ENCODE measurements around the gene EIF4E1B. TPM values are rescaled to one million over a fixed set of nuclear protein-coding genes. Genes with fewer than 3 reads are reported as not detected.

EIF4E1B gene
- total RNA-seq, 1 donor from 2014 or later, result not detected

DNA sequence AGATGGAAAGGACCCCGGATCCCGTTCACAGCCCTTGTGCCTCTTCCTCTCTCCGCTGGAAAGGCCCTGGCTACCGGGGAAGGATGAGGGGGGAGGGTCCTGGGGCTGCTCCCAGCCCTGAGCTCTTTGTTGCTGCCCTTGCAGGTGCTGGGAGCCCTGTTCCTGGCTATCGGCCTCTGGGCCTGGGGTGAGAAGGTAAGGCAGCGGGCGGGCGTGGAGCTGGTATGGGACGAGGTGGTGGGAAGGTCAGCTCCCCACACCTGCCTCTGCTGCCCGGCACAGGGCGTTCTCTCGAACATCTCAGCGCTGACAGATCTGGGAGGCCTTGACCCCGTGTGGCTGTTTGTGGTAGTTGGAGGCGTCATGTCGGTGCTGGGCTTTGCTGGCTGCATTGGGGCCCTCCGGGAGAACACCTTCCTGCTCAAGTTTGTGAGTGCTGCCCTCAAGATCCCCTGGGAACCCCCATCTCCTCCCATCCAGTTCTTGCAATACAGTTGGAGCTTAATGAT lies 21.1 kb downstream of the EIF4E1B start:
- no peaks in the 10 kb centered on the region for H3K27me3 Mint-ChIP-seq (ENCODE audit: unreplicated experiment)
- H3K36me3 Mint-ChIP-seq (ENCODE audit: unreplicated experiment), result peaks cover 9% of the 10 kb centered on the region
- peaks cover 21% of the 10 kb centered on the region for H3K4me1 Mint-ChIP-seq (ENCODE audit: unreplicated experiment)
- DNase-seq (ENCODE audit: extremely low spot score, unreplicated experiment), result no peak
- TF ChIP-seq, protein P1, sequence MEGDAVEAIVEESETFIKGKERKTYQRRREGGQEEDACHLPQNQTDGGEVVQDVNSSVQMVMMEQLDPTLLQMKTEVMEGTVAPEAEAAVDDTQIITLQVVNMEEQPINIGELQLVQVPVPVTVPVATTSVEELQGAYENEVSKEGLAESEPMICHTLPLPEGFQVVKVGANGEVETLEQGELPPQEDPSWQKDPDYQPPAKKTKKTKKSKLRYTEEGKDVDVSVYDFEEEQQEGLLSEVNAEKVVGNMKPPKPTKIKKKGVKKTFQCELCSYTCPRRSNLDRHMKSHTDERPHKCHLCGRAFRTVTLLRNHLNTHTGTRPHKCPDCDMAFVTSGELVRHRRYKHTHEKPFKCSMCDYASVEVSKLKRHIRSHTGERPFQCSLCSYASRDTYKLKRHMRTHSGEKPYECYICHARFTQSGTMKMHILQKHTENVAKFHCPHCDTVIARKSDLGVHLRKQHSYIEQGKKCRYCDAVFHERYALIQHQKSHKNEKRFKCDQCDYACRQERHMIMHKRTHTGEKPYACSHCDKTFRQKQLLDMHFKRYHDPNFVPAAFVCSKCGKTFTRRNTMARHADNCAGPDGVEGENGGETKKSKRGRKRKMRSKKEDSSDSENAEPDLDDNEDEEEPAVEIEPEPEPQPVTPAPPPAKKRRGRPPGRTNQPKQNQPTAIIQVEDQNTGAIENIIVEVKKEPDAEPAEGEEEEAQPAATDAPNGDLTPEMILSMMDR (IDR thresholded peaks at IDR 0.05), result no peak
- no peak overlapping the region for H3K27ac Mint-ChIP-seq (ENCODE audit: unreplicated experiment)
- no peaks in the 10 kb centered on the region for H3K9me3 Mint-ChIP-seq (ENCODE audit: unreplicated experiment)
- no peak overlapping the region for H3K4me3 Mint-ChIP-seq (ENCODE audit: unreplicated experiment)

DNA sequence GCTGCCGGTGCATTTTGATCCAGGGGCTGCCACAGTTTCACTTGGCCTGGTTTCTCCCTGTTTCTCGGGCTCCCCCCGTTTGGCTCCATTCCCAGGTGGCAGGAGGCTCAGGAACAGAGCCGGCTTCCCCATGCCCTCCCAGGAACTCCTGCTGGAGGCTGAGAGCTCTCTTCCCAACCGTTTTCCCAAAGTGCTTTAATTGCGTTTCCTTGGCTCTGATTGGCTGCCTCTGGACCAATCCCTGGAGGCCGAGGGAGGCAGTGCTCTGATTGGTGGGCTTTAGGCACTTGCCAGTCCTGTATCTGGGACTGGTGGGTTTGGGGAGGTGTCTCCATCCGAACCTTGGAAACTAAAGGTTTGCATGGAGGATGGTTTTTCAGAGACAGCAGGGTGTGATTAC lies 21.7 kb downstream of the EIF4E1B start:
- Mint-ChIP-seq H3K27ac (ENCODE audit: unreplicated experiment) (no peak overlapping the region), H3K4me3 (ENCODE audit: unreplicated experiment) (no peak overlapping the region), H3K4me1 (ENCODE audit: unreplicated experiment) (peaks cover 16% of the 10 kb centered on the region), H3K36me3 (ENCODE audit: unreplicated experiment) (peaks cover 9% of the 10 kb centered on the region), H3K9me3 (ENCODE audit: unreplicated experiment) (no peaks in the 10 kb centered on the region), H3K27me3 (ENCODE audit: unreplicated experiment) (no peaks in the 10 kb centered on the region)
- TF ChIP-seq, protein P1 (IDR thresholded peaks at IDR 0.05), result no peak
- no peak for DNase-seq (ENCODE audit: extremely low spot score, unreplicated experiment)

DNA sequence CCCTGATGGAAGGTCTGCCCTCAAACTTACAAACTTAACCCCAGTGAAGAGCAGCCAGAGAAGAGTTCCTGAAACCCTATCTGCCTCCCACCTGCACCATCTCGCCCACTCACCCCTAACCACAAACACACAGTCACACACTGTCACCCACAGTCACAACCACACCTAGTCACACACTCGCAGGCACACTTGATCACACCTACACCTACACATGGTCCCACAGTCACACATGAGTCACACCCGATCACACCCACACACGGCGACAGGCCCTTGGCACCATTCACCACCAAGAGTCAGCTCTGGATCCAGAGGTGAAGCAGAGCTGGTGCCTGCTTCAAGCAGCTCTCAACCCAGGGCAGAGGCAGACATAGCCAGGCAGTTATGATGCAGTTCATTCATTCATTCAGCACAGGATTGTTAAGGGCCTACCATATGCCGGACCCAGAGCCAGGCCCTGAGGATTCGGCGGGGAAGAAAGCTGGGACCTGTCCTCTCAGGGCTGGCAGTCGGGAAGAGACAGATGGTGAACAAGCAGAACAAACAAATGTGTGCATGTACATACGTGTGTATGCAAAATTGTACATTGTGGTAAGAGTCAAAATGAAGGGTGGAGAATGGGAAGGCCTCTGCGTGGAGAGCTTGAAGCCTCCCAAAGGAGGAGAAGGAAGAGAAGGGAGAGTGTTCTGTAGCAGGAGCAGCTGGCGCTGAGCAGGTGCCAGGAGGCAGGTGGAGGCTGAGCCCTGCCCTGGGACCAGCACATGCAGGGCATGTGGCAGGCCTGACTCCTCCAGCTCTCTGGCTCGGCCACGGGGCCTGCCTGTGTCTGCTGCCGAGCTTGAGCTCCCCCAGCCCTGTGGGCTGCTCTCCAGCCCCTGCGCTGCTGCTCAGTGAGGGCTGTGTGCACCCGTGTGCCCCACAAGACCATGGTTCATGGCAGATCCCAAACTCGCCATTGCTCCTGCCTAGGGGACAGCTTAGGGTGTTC lies 23.2 kb downstream of the EIF4E1B start:
- H3K27me3 Mint-ChIP-seq (ENCODE audit: unreplicated experiment), result no peaks in the 10 kb centered on the region
- H3K27ac Mint-ChIP-seq (ENCODE audit: unreplicated experiment), result no peak overlapping the region
- DNase-seq (ENCODE audit: extremely low spot score, unreplicated experiment), result no peak
- no peaks in the 10 kb centered on the region for H3K9me3 Mint-ChIP-seq (ENCODE audit: unreplicated experiment)
- TF ChIP-seq, protein P1 (IDR thresholded peaks at IDR 0.05), result no peak
- H3K36me3 Mint-ChIP-seq (ENCODE audit: unreplicated experiment), result peaks cover 11% of the 10 kb centered on the region
- no peak overlapping the region for H3K4me3 Mint-ChIP-seq (ENCODE audit: unreplicated experiment)
- peaks cover 18% of the 10 kb centered on the region for H3K4me1 Mint-ChIP-seq (ENCODE audit: unreplicated experiment)

DNA sequence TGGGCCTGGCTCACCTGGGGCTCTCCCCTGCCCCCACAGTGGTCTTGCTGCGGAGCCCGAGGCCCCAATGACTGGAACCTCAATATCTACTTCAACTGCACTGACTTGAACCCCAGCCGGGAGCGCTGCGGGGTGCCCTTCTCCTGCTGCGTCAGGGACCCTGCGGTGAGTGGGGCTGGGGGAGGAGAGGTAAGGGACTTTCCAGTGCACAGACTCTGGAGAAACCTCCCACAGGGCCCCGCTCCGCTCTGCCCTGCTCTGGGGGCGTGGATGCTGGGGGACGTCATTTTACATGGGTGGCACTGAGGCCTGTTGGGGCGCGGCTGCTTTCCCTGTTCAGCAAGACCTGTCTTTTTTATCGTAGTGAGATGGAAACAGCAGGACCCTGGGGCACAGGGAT lies 24.4 kb downstream of the EIF4E1B start:
- Mint-ChIP-seq H3K27me3 (ENCODE audit: unreplicated experiment) (no peaks in the 10 kb centered on the region), H3K27ac (ENCODE audit: unreplicated experiment) (no peak overlapping the region), H3K36me3 (ENCODE audit: unreplicated experiment) (peaks cover 11% of the 10 kb centered on the region), H3K4me3 (ENCODE audit: unreplicated experiment) (no peak overlapping the region), H3K4me1 (ENCODE audit: unreplicated experiment) (peaks cover 16% of the 10 kb centered on the region), H3K9me3 (ENCODE audit: unreplicated experiment) (no peaks in the 10 kb centered on the region)
- TF ChIP-seq, protein P1 (IDR thresholded peaks at IDR 0.05), result no peak
- no peak for DNase-seq (ENCODE audit: extremely low spot score, unreplicated experiment)

DNA sequence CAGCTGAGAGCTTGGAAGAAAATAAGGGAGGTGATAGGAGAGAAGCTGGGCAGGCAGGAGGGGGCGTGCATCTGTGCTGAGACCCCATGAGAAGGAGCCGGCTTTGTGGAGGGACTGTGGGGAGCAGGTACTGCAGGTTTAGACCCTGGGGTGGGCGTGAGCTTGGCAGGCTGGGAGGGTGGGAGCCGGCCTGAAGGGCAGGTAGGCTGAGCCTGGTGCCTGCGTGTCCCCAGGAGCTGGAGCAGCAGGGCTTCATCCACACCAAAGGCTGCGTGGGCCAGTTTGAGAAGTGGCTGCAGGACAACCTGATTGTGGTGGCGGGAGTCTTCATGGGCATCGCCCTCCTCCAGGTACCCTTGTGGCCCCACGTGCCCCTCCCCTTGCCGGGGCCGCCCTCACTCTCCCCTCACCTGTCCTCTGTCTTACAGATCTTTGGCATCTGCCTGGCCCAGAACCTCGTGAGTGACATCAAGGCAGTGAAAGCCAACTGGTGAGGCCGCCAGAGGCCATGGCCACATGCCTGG lies 26.1 kb downstream of the EIF4E1B start:
- H3K36me3 Mint-ChIP-seq (ENCODE audit: unreplicated experiment), result peaks cover 11% of the 10 kb centered on the region
- DNase-seq (ENCODE audit: extremely low spot score, unreplicated experiment), result no peak
- peaks cover 14% of the 10 kb centered on the region for H3K4me1 Mint-ChIP-seq (ENCODE audit: unreplicated experiment)
- no peak overlapping the region for H3K27ac Mint-ChIP-seq (ENCODE audit: unreplicated experiment)
- H3K9me3 Mint-ChIP-seq (ENCODE audit: unreplicated experiment), result no peaks in the 10 kb centered on the region
- H3K27me3 Mint-ChIP-seq (ENCODE audit: unreplicated experiment), result no peaks in the 10 kb centered on the region
- TF ChIP-seq, protein P1 (IDR thresholded peaks at IDR 0.05), result no peak
- no peak overlapping the region for H3K4me3 Mint-ChIP-seq (ENCODE audit: unreplicated experiment)

All from osteocyte (in vitro differentiated cells).